ENCODE measurements around the gene RXRB. TPM values are rescaled to one million over a fixed set of nuclear protein-coding genes. Genes with fewer than 3 reads are reported as not detected.

The RXRB gene
- total and polyA plus RNA-seq, 2 of the 13 experiments (the other 11 are each of a cell fraction or from before 2014, with no cell fraction given) = 26.7 to 55.7 TPM

GRCh38 chr6:33249732-33250630 lies 49.5 kb upstream of the RXRB start (continued):
- no peak for TF ChIP-seq SMC3 (IDR thresholded peaks at IDR 0.05; ENCODE audit: low read length)
- no peak for TF ChIP-seq SMAD3 (CRISPR knock-in tag; IDR thresholded peaks at IDR 0.05)
- TF ChIP-seq TBX2 (CRISPR knock-in tag; IDR thresholded peaks at IDR 0.05; ENCODE audit: borderline replicate concordance) = no peak
- TF ChIP-seq TBL1XR1 (IDR thresholded peaks at IDR 0.05; ENCODE audit: borderline replicate concordance, low read length, partially characterized antibody) = no peak
- no peak for TF ChIP-seq ZNF780A (CRISPR knock-in tag; IDR thresholded peaks at IDR 0.05)
- TF ChIP-seq SMARCC2 (IDR thresholded peaks at IDR 0.05) = no peak
- TF ChIP-seq TERF1 (CRISPR knock-in tag; IDR thresholded peaks at IDR 0.05) = no peak
- TF ChIP-seq ZNF407 (CRISPR knock-in tag; IDR thresholded peaks at IDR 0.05; ENCODE audit: not compliant biosample characterization) = no peak
- TF ChIP-seq DMTF1 (CRISPR knock-in tag; IDR thresholded peaks at IDR 0.05) = no peak
- TF ChIP-seq GMEB2 (CRISPR knock-in tag; IDR thresholded peaks at IDR 0.05; ENCODE audit: low read depth) = no peak
- no peak for TF ChIP-seq ZIK1 (CRISPR knock-in tag; IDR thresholded peaks at IDR 0.05; ENCODE audit: borderline replicate concordance, low read depth)
- 0 out of 2 replicates have a peak, but pooled peaks have one; percentile 47 for TF ChIP-seq ZNF44 (CRISPR knock-in tag; IDR thresholded peaks at IDR 0.05)
